Iris pigment epithelial cell (primary cell): Measurements from ENCODE around the gene CHMP4A.
"Not testable (repeated sequence)": the region's sequence is repeated elsewhere in the genome, so short reads cannot be mapped to it uniquely, and the experiment has no call there.

Experiments used
- DNase-seq: peaks from one replicate; pipeline ENCODE4 v3.0.0-alpha.2; 2011; ENCODE audit warnings: low read depth

CHMP4A gene

GRCh38 chr14:24246765-24247212 is 33.5 kb upstream of the CHMP4A start:
- DNase-seq: peak; percentile 50

GRCh38 chr14:24245350-24245749 is 32.1 kb upstream of the CHMP4A start:
- DNase-seq: not testable (repeated sequence)

- peak; percentile 25 for DNase-seq
These were observed 30.1 kb upstream of the CHMP4A start for GRCh38 chr14:24243336-24243836.

GRCh38 chr14:24241829-24242443 is 28.6 kb upstream of the CHMP4A start:
- DNase-seq: peak; percentile 94

- DNase-seq: no peak
These were observed 27.0 kb upstream of the CHMP4A start for GRCh38 chr14:24240110-24240918.

GRCh38 chr14:24238527-24239037 is 25.3 kb upstream of the CHMP4A start:
- DNase-seq: no peak

- no peak for DNase-seq
These were observed 24.8 kb upstream of the CHMP4A start for GRCh38 chr14:24238123-24238522.

- no peak for DNase-seq
These were observed 24.2 kb upstream of the CHMP4A start for GRCh38 chr14:24237463-24237955.

GRCh38 chr14:24236689-24237462 is 23.6 kb upstream of the CHMP4A start:
- DNase-seq: no peak

GRCh38 chr14:24235804-24236688 is 22.8 kb upstream of the CHMP4A start:
- no peak for DNase-seq

- no peak for DNase-seq
These were observed 21.1 kb upstream of the CHMP4A start for GRCh38 chr14:24234095-24235005.

- no peak for DNase-seq
These were observed 20.2 kb upstream of the CHMP4A start for GRCh38 chr14:24233538-24233866.

- DNase-seq: no peak
These were observed 19.6 kb upstream of the CHMP4A start, which contains the start of gene GMPR2 for GRCh38 chr14:24232645-24233537. TSS of gene GMPR2 (plus strand) at chr14:24232929. CDS start at chr14:24233254, 325 bp downstream.

GRCh38 chr14:24232121-24232644 is 18.9 kb upstream of the CHMP4A start, which contains the start of gene NEDD8:
TSS of gene NEDD8 (minus strand) at chr14:24232367. CDS start at chr14:24232267, 100 bp downstream.
- peak; percentile 98 for DNase-seq

- DNase-seq: peak; percentile 21
These were observed 18.2 kb upstream of the CHMP4A start for GRCh38 chr14:24231263-24232120.

- DNase-seq: no peak
These were observed 15.6 kb upstream of the CHMP4A start for GRCh38 chr14:24228902-24229301.

GRCh38 chr14:24226473-24226872 is 13.2 kb upstream of the CHMP4A start:
- DNase-seq: no peak
